HG03565 (cell line): Measurements from ENCODE around the gene EMX2.
"Not testable (repeated sequence)": the region's sequence is repeated elsewhere in the genome, so short reads cannot be mapped to it uniquely, and the experiment has no call there.

Experiments used
- ATAC-seq: cut with Tn5 transposase; IDR thresholded peaks from one replicate; pipeline ENCODE4 v1.9.1; 2021; ENCODE audit warnings: mild to moderate bottlenecking, moderate library complexity; ENCODE audit not compliant: unreplicated experiment

EMX2 gene

DNA sequence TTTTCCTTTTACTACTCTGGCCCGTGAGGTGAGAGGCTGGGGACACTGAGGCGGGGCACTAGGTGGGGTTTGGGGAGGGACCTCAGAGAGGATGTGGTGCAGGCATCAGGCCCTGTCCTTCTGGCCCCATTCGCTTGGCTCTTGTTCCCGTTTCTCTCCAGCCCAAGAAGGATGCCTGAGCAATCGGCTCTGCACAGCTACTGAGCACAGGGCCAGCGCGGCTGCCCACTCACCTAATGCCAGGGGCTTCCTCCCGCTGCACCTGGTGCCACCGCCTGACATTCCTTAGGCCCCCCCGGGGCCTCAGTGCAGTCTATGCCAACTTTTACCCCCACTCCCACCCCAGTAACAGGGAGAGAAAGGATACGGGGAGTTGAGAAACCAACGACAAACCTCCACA, 12.5 kb downstream of the EMX2 start:
- no peak for ATAC-seq

DNA sequence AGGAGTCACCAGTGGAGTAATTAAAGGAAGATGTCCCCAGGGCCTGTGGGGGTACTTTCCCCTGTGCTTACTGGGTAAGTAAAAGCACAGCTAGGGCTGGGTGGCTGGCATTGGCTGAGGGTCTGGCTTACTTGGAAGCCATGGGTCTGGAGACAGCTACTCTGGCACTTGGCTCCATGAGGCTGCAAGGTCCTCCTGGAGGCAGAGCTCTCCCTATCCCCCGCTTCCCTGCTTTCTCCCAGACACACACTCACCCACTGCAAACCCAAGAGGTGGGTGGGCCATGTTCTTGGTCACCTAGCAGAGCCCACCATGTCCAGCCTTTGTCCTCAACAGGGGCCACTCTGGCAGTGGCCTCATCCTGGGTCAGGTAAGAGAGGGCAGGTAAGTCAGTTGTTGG, 13.3 kb downstream of the EMX2 start:
- no peak for ATAC-seq

DNA sequence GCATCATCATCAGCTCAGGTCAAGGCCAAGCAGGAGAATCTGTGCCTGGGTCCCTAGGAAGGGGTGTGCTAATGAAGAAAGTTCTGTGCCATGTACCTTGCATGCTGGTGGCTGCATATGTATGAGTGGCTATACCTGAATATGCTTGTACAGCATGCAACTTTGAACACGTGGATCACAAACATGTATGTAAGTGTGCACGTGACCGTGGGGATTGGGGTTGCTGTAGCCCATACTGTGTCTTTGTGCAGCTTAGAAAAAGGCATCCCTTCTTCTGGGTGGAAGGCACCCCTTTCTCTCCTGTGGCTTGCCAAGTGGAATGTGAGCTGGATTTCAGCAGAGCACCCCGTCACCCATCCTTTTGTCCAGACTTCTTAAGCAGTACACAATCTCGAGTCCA, 13.8 kb downstream of the EMX2 start:
- no peak for ATAC-seq

DNA sequence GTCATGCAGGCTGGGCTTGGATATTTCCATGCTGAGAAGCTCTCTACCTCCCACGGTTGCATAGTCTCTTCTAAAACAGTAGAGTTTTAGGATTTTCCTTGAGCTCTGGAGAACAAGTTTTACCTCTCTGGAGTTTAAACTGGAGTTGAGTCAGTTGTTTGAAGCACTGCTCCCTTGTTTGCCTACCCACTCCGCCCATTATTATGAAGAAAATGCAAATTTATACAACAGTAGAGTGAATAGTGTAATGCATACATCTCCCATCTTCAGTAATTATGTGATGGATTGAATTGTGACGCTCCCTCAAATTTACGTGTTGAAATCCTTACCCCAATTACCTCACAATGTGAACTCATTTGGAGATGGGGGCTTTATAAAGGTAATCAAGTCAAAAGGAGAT, 17.2 kb downstream of the EMX2 start:
- no peak for ATAC-seq

DNA sequence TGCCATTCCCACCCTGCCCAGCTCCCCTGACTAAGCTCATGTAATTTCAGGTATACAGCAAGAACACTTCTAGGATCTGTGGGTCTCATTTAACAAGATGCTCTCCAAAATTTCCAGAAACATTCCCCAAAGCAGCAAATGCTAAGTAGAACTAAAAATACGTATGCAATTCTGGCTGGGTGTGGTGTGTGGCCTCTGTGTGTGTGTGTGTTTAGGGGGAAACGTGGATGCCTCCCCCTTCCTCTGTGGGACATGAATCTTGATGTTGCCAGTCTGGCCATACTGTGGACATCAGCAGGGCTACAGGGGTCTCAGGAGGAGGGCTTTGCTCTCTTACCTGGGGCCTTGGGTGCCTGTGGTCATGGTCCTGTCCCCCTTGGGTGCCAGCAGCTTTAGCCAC, 18.4 kb downstream of the EMX2 start:
- no peak for ATAC-seq

DNA sequence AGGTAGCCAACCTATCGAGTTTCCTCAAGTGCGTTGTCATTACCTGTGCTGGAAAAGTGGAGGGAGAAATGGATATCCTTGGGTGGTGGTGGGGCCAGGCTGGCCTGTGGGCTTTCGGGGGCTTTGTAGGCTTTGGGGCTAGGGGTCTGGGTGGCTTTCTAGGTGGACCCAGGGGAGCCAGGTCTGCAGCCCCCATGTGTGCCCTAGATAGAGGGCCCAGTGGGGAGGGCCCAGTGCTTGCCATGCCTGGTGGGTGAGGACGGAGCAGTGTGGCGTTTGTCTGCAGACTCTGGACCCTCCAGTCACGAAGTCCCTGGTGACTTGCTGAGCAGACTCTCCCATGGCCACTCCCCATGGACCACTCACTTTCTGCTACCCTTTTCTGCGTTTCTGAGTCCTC, 19.7 kb downstream of the EMX2 start:
- ATAC-seq = no peak

DNA sequence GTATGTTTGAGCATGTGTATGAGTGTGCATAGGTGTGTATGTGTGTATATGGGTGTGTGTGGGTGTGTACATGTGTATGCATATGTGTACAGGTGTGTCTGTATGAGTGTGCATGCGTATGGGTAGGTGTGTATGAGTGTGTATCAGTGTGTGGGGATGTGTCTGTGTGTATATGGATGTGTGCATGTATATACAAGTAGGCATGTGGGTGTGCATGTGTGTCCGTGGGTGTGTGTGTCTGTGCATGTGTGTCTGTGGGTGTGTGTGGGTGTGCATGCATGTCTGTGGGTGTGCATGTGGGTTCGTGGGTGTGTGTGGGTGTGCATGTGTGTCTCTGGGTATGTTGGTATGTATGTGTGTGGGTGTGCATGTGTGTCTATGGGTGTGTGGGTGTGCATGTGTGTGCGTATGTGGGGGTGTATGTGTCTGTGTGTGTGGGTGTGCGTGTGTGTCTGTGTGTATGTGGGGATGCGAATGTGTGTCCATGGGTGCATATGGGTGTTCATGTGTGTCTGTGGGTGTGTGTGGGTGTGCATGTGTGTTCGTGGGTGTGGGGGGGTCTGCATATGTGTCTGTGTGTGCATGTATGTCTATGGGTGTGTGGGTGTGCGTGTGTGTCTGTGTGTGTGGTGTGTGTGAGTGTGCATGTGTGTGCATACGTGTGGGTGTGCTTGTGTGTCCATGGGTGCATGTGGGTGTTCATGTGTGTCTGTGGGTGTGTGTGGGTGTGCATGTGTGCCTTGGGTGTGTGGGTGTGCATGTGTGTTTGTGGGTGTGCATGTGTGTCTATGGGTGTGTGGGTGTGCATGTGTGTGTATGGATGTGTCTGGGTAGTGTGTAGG, 20.6 kb downstream of the EMX2 start:
- no peak for ATAC-seq

DNA sequence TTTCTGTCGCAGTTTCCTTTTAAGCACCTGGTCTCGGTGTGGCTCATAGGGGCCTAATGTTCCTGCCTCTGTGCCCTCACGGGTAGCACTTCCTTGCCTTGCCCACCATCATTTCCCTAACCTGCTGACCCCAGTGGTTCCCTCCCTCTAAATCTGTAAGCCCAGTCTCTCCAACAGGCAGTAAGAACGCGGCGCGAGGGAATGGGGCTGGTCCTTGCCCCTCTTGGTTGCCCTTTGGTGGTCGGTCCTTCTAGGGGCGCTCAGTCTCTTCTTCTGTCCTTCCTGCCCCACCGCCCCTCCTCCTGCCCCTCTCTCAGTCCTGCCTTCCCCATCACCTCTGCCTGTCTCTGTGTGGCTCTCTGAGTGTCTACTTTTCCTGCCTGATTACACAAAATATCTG, 21.2 kb downstream of the EMX2 start:
- ATAC-seq = no peak

DNA sequence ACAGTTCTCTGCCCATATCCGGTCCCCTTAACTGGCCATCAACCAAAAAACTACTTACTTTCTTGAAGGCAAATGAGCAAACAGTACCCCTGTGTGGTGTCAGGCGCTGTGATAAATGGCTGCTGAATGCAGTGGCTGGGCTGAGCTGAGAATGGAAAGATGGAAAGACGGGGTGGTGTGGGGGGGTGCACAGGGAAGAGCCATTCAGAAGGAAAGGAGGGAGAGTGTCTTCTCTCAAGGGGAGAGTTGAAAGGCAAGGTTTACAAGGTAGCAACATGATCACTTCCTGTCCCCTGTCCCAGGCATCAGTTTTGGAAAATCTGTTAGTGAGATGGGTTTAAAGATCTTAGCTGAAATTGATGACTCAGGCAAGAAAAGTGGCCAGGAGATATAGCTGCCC, 22.5 kb downstream of the EMX2 start:
- ATAC-seq = no peak

DNA sequence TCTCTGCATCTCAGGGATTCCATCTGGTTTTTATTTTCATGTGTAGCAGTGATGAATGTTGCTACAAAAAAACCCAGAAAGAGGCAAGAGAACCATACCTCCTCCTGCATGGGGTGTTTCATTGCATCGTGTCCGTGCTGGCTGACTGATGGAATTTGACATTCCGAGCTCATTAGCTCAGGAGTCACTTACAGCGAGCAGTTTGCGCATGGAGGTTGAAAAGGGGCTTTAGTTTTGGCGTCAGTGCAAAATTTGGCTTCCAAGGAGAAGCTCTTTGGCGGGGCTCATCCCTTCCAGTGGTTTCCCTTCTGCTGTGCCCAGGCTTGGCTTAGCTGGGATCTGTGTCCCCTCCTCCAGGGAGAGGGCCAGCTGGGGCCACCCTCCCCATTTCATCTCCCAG, 25.8 kb downstream of the EMX2 start:
- ATAC-seq = no peak

DNA sequence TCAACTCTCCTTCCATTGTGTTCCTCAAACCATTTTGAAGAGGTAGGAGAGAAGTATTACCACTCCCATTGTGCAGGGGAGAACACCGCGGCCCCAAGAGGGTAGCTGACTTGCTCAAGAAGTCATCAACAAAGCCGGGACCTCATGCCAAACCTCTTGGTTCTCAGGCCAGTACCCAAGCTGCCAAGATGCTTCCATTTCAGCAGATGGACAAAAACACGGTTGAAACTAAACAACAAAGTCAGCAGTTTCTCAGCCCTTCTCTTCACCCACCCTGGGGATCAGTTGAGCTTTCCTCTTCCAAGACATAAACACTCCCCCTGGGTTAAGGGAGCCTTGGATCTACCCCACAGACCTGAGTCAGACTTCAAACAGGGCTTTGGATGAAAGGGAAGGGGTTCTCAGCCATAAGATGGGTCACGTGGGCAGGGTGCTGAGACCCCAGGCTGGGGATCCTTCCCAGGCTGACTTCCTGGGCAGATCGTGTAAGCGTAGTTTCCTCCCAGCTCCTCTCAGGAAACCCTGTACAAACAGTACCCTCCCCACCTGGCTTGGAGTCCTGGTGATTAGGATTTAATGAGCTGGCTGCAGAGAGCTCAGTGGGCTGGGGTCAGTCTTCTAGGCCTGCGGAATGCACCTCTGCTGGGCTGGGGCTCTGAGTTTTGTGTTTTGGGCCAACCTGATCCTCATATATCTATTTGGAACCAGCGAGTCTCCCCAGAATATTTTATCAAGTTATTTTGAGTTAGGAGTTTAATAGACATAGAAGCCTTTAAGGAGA, 27.3 kb downstream of the EMX2 start:
- ATAC-seq = no peak

DNA sequence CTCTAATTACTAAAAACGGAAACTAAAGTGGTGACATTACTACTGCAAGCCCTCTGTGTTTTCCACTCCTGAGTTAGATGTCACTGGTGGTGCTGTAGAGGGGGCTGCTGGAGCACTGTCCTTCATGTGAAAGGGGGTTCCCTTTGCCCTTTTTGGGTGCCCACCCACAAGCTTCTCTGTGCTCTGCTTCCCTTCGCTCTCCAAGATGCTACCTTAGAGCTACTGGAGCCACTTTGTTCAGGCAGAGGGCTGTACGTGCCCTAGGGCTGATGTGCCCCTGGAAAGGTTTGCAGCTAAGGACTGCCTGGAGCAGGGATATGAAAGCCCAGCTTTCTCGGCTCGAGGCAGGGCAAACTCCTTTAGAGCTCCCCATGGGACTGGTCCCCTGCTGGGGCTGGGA, 28.3 kb downstream of the EMX2 start:
- no peak for ATAC-seq

DNA sequence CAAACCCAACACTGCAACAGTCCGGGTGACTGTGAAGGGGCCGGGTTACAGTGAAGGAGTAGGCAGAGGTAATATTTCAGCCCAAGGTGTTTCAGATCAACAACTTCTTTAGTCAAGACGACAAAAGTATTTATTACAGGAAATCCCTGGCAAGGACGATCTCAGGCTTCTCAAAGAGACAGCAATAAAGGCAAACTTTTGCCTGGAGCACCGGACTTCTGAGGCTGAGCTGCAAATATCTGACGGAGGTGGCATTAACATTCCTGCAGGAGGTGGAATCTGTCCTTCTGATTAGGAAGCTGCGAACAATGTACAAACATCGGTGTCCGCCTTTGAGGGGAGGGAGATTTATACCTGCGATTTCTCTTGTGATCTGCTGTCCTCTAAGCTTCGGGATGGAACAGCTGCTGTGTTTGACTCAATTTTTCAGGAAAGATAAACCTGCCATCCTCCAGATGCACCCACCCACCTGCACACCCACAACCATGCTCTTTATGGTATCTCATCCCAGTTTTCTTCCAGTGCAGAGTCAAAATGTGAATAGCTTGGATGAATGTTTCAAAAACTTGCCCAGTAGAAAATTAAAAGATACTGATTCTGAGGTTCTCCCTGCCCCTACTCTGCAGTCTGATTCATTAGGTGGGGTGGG, 32.1 kb downstream of the EMX2 start:
- no peak for ATAC-seq

DNA sequence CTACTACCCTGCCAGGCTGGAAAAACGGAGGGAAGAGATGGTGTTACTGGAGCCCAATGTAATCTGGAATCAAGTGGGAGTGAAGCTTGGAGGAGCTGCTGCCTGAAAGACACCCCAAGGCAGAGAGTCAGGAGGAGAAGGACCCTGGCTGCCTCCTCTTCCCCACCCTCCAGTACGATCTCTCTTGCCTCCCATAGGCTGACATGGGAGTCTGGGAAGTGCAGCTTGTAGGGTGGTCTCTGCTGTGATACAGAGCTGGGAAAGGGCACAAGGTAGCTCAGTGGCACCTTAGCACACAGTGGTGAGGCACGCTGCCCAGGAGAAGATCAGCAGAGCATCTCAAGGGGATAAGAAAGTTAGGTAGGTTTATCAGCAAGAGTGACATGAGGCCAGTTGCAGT, 35.9 kb downstream of the EMX2 start:
- no peak for ATAC-seq

DNA sequence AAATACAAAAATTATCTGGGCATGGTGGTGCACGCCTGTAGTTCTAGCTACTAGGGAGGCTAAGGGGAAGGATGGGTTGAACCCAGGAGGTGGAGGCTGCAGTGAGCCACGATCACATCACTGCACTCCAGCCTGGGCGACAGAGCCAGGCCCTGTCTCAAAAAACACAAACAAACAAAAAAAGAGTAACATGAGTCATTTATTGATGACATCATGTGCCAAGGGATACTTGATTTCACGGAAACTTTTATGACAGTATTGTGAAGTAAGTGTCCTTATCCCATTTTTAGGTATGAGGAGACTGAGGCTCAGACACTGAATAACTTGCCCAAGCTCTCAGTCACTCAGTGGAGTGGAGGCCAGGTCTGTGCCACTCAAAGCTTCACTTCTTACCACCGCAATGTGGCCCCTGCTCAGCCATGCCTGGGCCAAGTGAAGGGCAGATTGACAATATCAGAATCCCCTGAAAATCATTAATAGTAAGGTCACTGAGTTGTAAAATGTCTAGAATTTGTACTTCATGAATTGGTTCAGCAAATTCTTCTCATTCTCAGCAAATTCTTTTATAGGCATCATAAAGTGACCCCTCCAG, 36.5 kb downstream of the EMX2 start:
- ATAC-seq = no peak

DNA sequence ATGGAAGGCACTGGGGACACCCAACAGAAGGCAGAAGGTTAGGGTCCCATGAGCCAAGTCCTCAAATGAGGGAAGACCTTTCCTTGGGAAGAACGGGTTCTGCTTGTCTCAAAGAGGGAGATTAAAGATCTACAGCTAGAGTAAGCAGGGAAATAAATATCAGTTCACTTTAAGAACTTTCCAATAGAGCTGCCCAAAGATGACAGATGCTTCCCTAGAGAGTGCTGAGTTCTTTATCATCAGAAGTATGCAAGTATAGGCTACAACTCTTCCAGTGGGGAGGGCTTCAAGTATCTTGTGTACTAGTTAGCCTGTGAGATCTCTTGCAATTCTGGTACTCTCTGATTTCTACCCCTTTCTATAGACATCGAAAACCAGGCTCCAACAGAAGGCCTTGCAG, 39.4 kb downstream of the EMX2 start:
- no peak for ATAC-seq

DNA sequence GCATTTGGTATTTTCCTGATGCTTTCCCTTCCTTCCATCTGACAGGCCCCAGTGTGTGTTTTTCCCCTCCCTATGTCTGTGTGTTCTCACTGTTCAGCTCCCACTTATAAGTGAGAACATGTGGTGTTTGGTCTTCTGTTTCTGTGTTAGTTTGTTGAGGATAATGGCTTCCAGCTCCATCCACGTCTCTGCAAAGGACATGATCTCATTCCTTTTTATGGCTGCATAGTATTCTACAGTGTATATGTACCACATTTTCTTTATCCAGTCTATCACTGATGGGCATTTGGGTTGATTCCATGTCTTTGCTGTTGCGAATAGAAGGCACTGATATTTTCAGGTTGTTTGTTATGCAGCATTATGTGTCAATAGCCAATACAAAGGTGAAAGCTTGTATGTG, 42.3 kb downstream of the EMX2 start:
- not testable (repeated sequence) for ATAC-seq

DNA sequence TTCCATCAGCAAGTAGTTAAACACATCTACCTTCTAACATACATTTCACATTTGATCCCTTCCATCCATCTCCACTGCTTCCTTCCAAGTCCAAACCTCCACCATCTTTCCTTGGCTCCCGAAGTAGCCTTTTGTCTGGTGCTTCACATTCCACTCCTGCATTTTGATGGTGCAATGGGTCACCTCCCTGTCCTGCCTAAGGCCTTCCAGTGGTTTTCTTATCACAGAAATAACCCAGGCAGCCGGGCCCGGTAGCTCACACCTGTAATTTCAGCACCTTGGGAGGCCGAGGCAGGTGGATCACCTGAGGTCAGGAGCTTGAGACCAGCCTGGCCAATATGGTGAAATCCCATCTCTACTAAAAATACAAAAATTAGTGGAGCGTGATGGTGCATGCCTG, 44.5 kb downstream of the EMX2 start:
- no peak for ATAC-seq

DNA sequence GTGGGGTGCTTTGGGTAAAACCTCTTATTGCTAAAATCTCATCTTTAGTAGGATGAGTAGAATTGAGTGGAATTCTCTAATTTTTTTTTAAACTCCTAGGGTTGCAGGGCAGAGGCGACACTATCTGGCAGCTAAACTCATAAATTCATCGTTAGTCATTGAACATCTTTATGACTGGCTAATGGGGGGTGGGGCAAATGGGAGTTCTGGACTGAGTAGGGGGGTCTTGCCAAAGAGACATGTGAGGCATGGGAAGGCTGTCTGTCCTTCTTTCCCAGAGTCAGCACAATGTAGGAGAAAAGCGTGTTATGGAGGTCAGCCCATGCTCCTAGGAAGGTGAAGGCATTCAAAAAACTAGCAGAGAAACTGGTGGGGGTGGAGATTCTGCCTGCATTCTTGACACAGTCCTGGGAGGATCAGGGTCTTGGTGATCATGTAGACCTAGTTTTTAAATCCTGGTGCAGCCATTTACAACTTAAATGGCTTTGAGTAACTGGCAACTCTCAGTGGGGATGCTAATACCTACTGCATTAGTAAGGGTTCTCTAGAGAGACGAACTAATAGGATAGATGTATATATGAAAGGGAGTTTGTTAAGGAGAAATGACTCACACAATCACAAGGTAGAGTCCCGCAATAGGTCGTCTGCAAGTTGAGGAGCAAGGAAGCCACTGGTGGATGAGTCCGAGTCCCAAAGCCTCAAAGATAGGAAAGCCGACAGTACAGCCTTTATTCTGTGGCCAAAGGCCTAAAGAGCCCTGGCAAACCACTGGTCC, 47.7 kb downstream of the EMX2 start:
- no peak for ATAC-seq

DNA sequence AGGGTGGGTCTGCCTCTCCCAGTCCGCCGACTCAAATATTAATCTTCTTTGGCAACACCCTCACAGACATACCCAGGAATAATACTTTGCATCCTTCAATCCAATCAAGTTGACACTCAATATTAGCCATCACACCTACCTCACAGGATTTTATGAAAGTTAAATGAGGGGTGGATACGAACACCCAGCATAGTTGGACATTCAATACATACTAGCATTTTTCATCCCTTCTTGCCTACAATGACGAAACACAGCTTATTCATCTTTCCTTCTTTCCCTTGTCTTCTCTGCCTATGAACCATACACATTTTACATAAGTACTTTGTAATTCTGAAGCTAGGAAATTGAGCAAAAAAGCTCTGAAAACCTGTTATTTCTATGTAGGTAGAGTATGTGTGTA, 48.5 kb downstream of the EMX2 start:
- ATAC-seq = no peak

DNA sequence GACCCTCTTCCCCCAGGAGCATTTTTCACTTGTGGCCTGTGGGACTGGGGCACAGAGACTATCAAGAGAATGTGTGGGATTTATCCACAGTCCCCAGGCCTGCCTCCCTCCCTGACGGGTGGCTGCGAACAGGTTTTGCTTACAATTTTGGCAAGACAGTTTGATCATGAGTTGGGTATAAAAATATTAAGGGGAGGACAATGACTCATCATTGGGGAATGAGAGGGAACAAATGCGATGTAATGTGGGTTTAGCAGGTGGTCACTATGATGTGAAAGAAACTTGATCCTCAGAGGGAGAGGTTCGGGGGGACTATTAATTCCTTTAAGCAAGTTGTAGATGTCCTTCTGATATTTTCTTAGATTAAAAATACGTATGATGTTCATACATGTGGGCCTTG, 52.2 kb downstream of the EMX2 start:
- no peak for ATAC-seq
